CD14-positive monocyte (primary cell): Measurements from ENCODE around the gene YBX1. TPM values are rescaled to one million over a fixed set of nuclear protein-coding genes. Genes with fewer than 3 reads are reported as not detected.
A peak's percentile ranks its signal among the peaks of the same experiment; 100 is the strongest.

Source experiments
- DNase-seq, 3 donors: peaks; one replicate each; pipeline ENCODE4 v3.0.0-alpha.2; 2011 to 2022
- H2AFZ ChIP-seq: 2 replicates; pipeline ENCODE4 v1.6.0; 2012; ENCODE audit warnings: mild to moderate bottlenecking, low read depth, low read length, inconsistent platforms; ENCODE audit not compliant: insufficient read depth, poor library complexity, severe bottlenecking
- H3K27ac ChIP-seq, 2 donors: 1 replicate in 1 of 2; 2 replicates in 1 of 2; pipeline ENCODE4 v1.5.1; 2012 to 2013; ENCODE audit warnings: low read length in 2 of 2, control low read depth in 1 of 2, inconsistent platforms in 1 of 2, low read depth in 1 of 2, mild to moderate bottlenecking in 1 of 2
- H3K27me3 ChIP-seq, 2 donors: one replicate each; pipeline versions ENCODE4 v1.6.0 to v1.6.1; 2011 to 2013; ENCODE audit warnings: low read length in 2 of 2; ENCODE audit not compliant: control insufficient read depth in 2 of 2, insufficient read depth in 2 of 2
- H3K36me3 ChIP-seq, 2 donors: replicated peaks in 1 of 2; 1 replicate in 1 of 2; 2 replicates in 1 of 2; pipeline versions ENCODE4 v1.5.1 to v1.6.1; 2012 to 2013; ENCODE audit warnings: low read length in 2 of 2, control low read depth in 1 of 2, inconsistent platforms in 1 of 2, mild to moderate bottlenecking in 1 of 2; ENCODE audit not compliant: insufficient read depth in 2 of 2, control insufficient read depth in 1 of 2
- H3K4me1 ChIP-seq, 2 donors: 1 replicate in 1 of 2; 2 replicates in 1 of 2; pipeline versions ENCODE4 v1.5.1 to v1.6.1; 2012 to 2013; ENCODE audit warnings: low read length in 2 of 2, control low read depth in 1 of 2, inconsistent platforms in 1 of 2, mild to moderate bottlenecking in 1 of 2, moderate library complexity in 1 of 2; ENCODE audit not compliant: insufficient read depth in 2 of 2, control insufficient read depth in 1 of 2
- H3K4me2 ChIP-seq: replicated peaks from 2 replicates; pipeline ENCODE3; 2012; ENCODE audit warnings: low read length, moderate library complexity, mild to moderate bottlenecking; ENCODE audit not compliant: poor library complexity, severe bottlenecking; ENCODE audit errors: extremely low read depth
- H3K4me3 ChIP-seq, 3 experiments: fragments of 200-600 bp in 1 of 3; sonication (generic) in 1 of 3; replicated peaks in 1 of 3; 1 replicate in 2 of 3; 2 replicates in 1 of 3; pipeline ENCODE4 v1.5.1; 2011 to 2013; ENCODE audit warnings: low read length in 3 of 3, mild to moderate bottlenecking in 3 of 3, control low read depth in 2 of 3, low read depth in 2 of 3, inconsistent platforms in 1 of 3, moderate library complexity in 1 of 3
- H3K79me2 ChIP-seq: 2 replicates; pipeline ENCODE4 v1.6.0; 2012; ENCODE audit warnings: mild to moderate bottlenecking, control low read depth, inconsistent platforms, low read length, moderate library complexity; ENCODE audit not compliant: insufficient read depth
- H3K9ac ChIP-seq: 2 replicates; pipeline ENCODE4 v1.6.0; 2017; ENCODE audit warnings: low read length, mild to moderate bottlenecking; ENCODE audit not compliant: insufficient read depth, poor library complexity, severe bottlenecking
- H3K9me3 ChIP-seq, 2 donors: replicated peaks in 1 of 2; 1 replicate in 1 of 2; 2 replicates in 1 of 2; pipeline versions ENCODE4 v1.5.1 to v1.6.1; 2012 to 2013; ENCODE audit warnings: low read length in 2 of 2, control low read depth in 1 of 2; ENCODE audit not compliant: control insufficient read depth in 1 of 2, insufficient read depth in 1 of 2
- H4K20me1 ChIP-seq: 2 replicates; pipeline ENCODE4 v1.6.0; 2012; ENCODE audit warnings: mild to moderate bottlenecking, low read length, control low read depth, moderate library complexity; ENCODE audit not compliant: insufficient read depth
- H3K27ac Mint-ChIP-seq, 7 donors: one replicate each; pipeline ENCODE4 v1.8.0; 2020; ENCODE audit warnings: mild to moderate bottlenecking in 7 of 7, mixed read lengths in 7 of 7, moderate library complexity in 6 of 7, inconsistent platforms in 2 of 7
- H3K27me3 Mint-ChIP-seq, 3 donors: one replicate each; pipeline ENCODE4 v1.8.0; 2021 to 2022; ENCODE audit warnings: low read depth in 3 of 3, mild to moderate bottlenecking in 3 of 3, mixed read lengths in 3 of 3, moderate library complexity in 3 of 3, inconsistent platforms in 1 of 3
- H3K36me3 Mint-ChIP-seq, 2 donors: one replicate each; pipeline ENCODE4 v1.8.0; 2020; ENCODE audit warnings: mixed read lengths in 2 of 2, inconsistent platforms in 1 of 2, mild to moderate bottlenecking in 1 of 2
- H3K4me1 Mint-ChIP-seq: one replicate; pipeline ENCODE4 v1.8.0; 2020; ENCODE audit warnings: mild to moderate bottlenecking, mixed read lengths
- H3K4me3 Mint-ChIP-seq, 2 donors: one replicate each; pipeline ENCODE4 v1.8.0; 2020; ENCODE audit warnings: mild to moderate bottlenecking in 2 of 2, mixed read lengths in 2 of 2, moderate library complexity in 1 of 2
- H3K9me3 Mint-ChIP-seq, 7 donors: one replicate each; pipeline ENCODE4 v1.8.0; 2020 to 2022; ENCODE audit warnings: mixed read lengths in 7 of 7, mild to moderate bottlenecking in 6 of 7, moderate library complexity in 6 of 7, inconsistent platforms in 2 of 7
- CTCF ChIP-seq: fragments of 200-600 bp; IDR thresholded peaks from one replicate; pipeline ENCODE4 v1.8.0; 2022; ENCODE audit warnings: antibody characterized with exemption, mild to moderate bottlenecking
- WGBS: methylation state at CpG from one replicate; pipeline ENCODE4 v1.1.5; 2013; ENCODE audit warnings: missing lambda C conversion rate; ENCODE audit not compliant: insufficient coverage; 5-methylcytosine and 5-hydroxymethylcytosine counted together
- intact Hi-C, 2 donors: fragments of 100-400 bp; cut with micrococcal nuclease; formaldehyde crosslinking; loops; one replicate each; pipeline versions ENCODE4 v1.15.0 to v1.15.1; 2023
- polyA plus RNA-seq, 3 donors: library from polyadenylated mRNA; depleted of rRNA in 1 of 3; unstranded in 2 of 3; stranded (reverse) in 1 of 3; fragments of 300-500 nt in 2 of 3; fragments of >200 nt in 1 of 3; fragmentation: Illumina TruSeq in 2 of 3; gene quantifications; 1 replicate in 2 of 3; 2 replicates in 1 of 3; pipeline ENCODE4 v1.2.3, GENCODE V29; 2012 to 2021

YBX1 gene
- polyA plus RNA-seq, 3 donors, result 65.7 to 301 (median 70.2) TPM

GRCh38 chr1:42737257-42737656 is 55.0 kb downstream of the YBX1 start:
- Histone ChIP-seq H3K79me2 (no peaks in the 10 kb centered on the region), H3K4me3 (peak overlapping the region in 1 of 3 experiments; percentile 54), H2AFZ (peak overlapping the region; percentile 70), H4K20me1 (no peaks in the 10 kb centered on the region), H3K27ac (peak overlapping the region; percentile 62 to 69), H3K36me3 (no peaks in the 10 kb centered on the region), H3K27me3 (no peaks in the 10 kb centered on the region), H3K9me3 (no peaks in the 10 kb centered on the region), H3K4me1 (peaks cover 26 to 30% of the 10 kb centered on the region in 2 donors), H3K9ac (peak overlapping the region; percentile 24), H3K4me2 (peak overlapping the region; percentile 63)
- peak overlapping the region; percentile 64 to 74 for H3K4me3 Mint-ChIP-seq
- DNase-seq, result peak; percentile 50 to 64 (median 54)
- H3K4me1 Mint-ChIP-seq, result peaks cover 26% of the 10 kb centered on the region
- peak; percentile 2 for TF ChIP-seq CTCF
- peaks cover 0 to 5% of the 10 kb centered on the region in 2 donors for H3K36me3 Mint-ChIP-seq
- H3K27me3 Mint-ChIP-seq, result peaks cover 0 to 5% (median 1%) of the 10 kb centered on the region in 3 donors
- 0% methylated on average over 5 of the region's 5 CpGs for WGBS
- peaks cover 0 to 3% (median 0%) of the 10 kb centered on the region in 7 donors for H3K9me3 Mint-ChIP-seq
- H3K27ac Mint-ChIP-seq, result peak overlapping the region; percentile 23 to 89 (median 84)
- intact Hi-C loops, result no loop called here

GRCh38 chr1:42737986-42738677 is 55.9 kb downstream of the YBX1 start:
- 96% methylated on average over 18 of the region's 21 CpGs for WGBS
- peak overlapping the region; percentile 24 for H3K9ac ChIP-seq
- Mint-ChIP-seq H3K9me3 (peaks cover 0 to 3% (median 0%) of the 10 kb centered on the region in 7 donors), H3K27ac (peak overlapping the region in 3 of 7 donors; percentile 8 to 89 (median 32)), H3K36me3 (peaks cover 0 to 5% of the 10 kb centered on the region in 2 donors), H3K4me1 (peaks cover 26% of the 10 kb centered on the region), H3K27me3 (peaks cover 0 to 6% (median 1%) of the 10 kb centered on the region in 3 donors), H3K4me3 (no peak overlapping the region)
- H2AFZ ChIP-seq, result peak overlapping the region; percentile 70
- H3K27ac ChIP-seq, result peak overlapping the region; percentile 62 to 69
- no peak for TF ChIP-seq CTCF
- H3K79me2 ChIP-seq, result no peaks in the 10 kb centered on the region
- no peak overlapping the region for H3K4me2 ChIP-seq
- no peaks in the 10 kb centered on the region for H3K36me3 ChIP-seq
- intact Hi-C loops, result no loop called here
- H3K9me3 ChIP-seq, result no peaks in the 10 kb centered on the region
- H3K27me3 ChIP-seq, result no peaks in the 10 kb centered on the region
- no peak for DNase-seq
- H3K4me1 ChIP-seq, result peaks cover 26 to 30% of the 10 kb centered on the region in 2 donors
- H3K4me3 ChIP-seq, result no peak overlapping the region
- H4K20me1 ChIP-seq, result no peaks in the 10 kb centered on the region
